Mesodermal cell (in vitro differentiated cells): ENCODE results near the gene SYCP2L. TPM values are rescaled to one million over a fixed set of nuclear protein-coding genes. Genes with fewer than 3 reads are reported as not detected.
"Not testable (repeated sequence)": the region's sequence is repeated elsewhere in the genome, so short reads cannot be mapped to it uniquely, and the experiment has no call there.

Experiments used
- H3K27ac ChIP-seq: 2 replicates; pipeline ENCODE4 v1.7.0; 2013; ENCODE audit warnings: mild to moderate bottlenecking, low read depth, low read length, moderate library complexity; ENCODE audit not compliant: severe bottlenecking
- H3K36me3 ChIP-seq: 2 replicates; pipeline ENCODE4 v1.7.1; 2013; ENCODE audit warnings: mild to moderate bottlenecking, low read length, moderate library complexity; ENCODE audit not compliant: control insufficient read depth, insufficient read depth
- H3K4me1 ChIP-seq: one replicate; pipeline ENCODE4 v1.7.1; 2013; ENCODE audit warnings: mild to moderate bottlenecking, low read length; ENCODE audit not compliant: insufficient read depth, control insufficient read depth, poor library complexity, severe bottlenecking
- H3K4me3 ChIP-seq: 2 replicates; pipeline ENCODE4 v1.7.0; 2013; ENCODE audit warnings: low read length, control low read depth, mild to moderate bottlenecking; ENCODE audit not compliant: insufficient read depth, poor library complexity, severe bottlenecking; ENCODE audit errors: extremely low read depth
- H3K9me3 ChIP-seq: 2 replicates; pipeline ENCODE4 v1.7.1; 2013; ENCODE audit warnings: mild to moderate bottlenecking, low read length, moderate library complexity; ENCODE audit not compliant: control insufficient read depth
- WGBS, 2 experiments: methylation state at CpG; one replicate each; pipeline ENCODE4 v1.1.5; 2013; ENCODE audit warnings: missing lambda C conversion rate in 2 of 2; ENCODE audit not compliant: insufficient coverage in 2 of 2; 5-methylcytosine and 5-hydroxymethylcytosine counted together
- polyA plus RNA-seq, 2 experiments: library from polyadenylated mRNA; stranded (reverse); fragments of 50-300 nt; gene quantifications; one replicate each; pipeline ENCODE4 v1.2.3, GENCODE V29; 2013

The SYCP2L gene
- polyA plus RNA-seq (2013, experiment 1 of 2), result 6.5 TPM
- 4.6 TPM for polyA plus RNA-seq (2013, experiment 2 of 2)

GRCh38 chr6:10886691-10887502, at the start of gene SYCP2L:
Gene SYCP2L, plus strand, starts transcription at chr6:10887052. Its CDS starts 75 bp downstream, at chr6:10887127.
- peaks cover 3% of the 10 kb centered on the region for H3K4me1 ChIP-seq
- peaks cover 3% of the 10 kb centered on the region for H3K36me3 ChIP-seq
- H3K27ac ChIP-seq, result peak within 1 kb of the TSS; percentile 84
- peak within 1 kb of the TSS; percentile 66 for H3K4me3 ChIP-seq
- WGBS, 2 experiments, result 1% methylated on average over 48 to 56 of the region's 58 CpGs
- no peaks in the 10 kb centered on the region for H3K9me3 ChIP-seq

GRCh38 chr6:10837622-10837994, 49.2 kb upstream of the SYCP2L start:
- WGBS, 2 experiments, result 0% methylated on average over 6 to 18 of the region's 22 CpGs
- Histone ChIP-seq H3K4me1 (peaks cover 4% of the 10 kb centered on the region), H3K9me3 (no peaks in the 10 kb centered on the region), H3K36me3 (no peaks in the 10 kb centered on the region), H3K4me3 (peak overlapping the region; percentile 62), H3K27ac (peak overlapping the region; percentile 89)

DNA sequence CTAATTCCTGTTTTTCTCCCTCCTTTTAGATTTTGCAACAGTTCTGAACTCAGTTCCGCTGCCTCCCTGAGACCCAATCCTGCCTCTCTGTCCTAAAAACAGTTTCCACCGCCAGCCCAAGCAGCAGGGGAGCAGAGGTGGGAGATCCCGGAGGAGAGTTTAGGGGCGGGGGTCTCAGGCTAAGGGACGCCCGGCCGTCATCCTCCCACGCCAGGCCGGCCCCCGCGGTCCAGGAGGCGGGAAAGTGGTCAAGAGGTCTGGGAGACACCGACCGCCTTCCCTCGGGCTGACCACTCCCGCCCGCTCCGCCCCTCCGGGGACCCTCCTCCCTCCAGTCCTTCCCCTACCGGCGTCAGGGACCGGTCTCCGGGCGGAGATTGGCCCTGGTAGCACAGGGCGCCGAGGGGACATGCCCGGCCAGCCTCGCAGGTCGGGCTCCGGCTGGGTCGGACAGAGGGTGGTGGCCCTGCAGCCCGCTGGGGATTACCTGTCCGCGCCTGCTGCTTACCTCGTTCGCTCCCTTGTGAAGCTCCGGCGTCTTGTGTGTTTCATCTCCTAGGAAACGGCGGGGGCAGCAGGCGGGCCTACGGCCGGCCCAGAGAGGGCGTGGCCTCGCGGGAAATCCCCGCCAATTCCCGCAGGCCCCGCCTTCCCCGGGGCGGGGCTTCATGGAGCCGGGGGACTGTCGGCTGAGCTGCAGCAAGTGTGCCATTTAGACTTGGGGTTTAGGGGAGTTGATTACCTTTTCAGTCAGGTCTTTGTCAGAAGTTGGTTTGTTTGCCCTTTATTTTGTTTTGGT, 48.7 kb upstream of the SYCP2L start, which contains the start of gene MAK:
Gene MAK (minus strand): TSS at position 545 of the 799 bp plus-strand sequence. CDS start 7,891 bp downstream, outside the sequence.
- WGBS, 2 experiments, result 0 to 1% methylated on average over 34 to 37 of the region's 53 CpGs
- Histone ChIP-seq H3K4me3 (peak within 1 kb of the TSS; percentile 62), H3K27ac (peak within 1 kb of the TSS; percentile 89), H3K4me1 (peaks cover 4% of the 10 kb centered on the region), H3K36me3 (no peaks in the 10 kb centered on the region), H3K9me3 (no peaks in the 10 kb centered on the region)

- Histone ChIP-seq H3K4me3 (peak overlapping the region; percentile 62), H3K36me3 (no peaks in the 10 kb centered on the region), H3K27ac (no peak overlapping the region), H3K9me3 (no peaks in the 10 kb centered on the region), H3K4me1 (peaks cover 4% of the 10 kb centered on the region)
- 80 to 83% methylated on average over 3 to 7 of the region's 8 CpGs for WGBS, 2 experiments
Observed at GRCh38 chr6:10838794-10839333, 48.0 kb upstream of the SYCP2L start.

DNA sequence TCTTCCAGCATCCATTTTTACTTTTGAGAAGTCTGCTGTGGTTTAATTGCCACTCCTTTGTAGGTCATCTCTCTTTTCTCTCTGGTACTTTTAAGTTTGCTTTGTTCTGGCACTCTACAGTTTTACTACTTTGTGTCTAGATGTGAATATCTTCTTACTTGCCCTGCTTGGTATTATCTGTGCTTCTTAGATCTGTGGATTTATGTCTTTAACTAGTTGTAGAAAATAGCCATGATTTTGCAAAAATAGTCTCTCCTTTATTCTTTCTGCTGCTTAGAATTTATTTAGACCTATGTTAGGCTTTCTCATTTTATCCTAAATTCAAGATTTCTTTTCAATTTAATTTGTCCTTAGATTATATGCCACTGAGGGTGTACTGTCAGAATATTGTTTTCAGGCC, 43.3 kb upstream of the SYCP2L start:
- H3K27ac ChIP-seq, result no peak overlapping the region
- no peaks in the 10 kb centered on the region for H3K36me3 ChIP-seq
- no peaks in the 10 kb centered on the region for H3K9me3 ChIP-seq
- H3K4me3 ChIP-seq, result no peak overlapping the region
- H3K4me1 ChIP-seq, result no peaks in the 10 kb centered on the region

DNA sequence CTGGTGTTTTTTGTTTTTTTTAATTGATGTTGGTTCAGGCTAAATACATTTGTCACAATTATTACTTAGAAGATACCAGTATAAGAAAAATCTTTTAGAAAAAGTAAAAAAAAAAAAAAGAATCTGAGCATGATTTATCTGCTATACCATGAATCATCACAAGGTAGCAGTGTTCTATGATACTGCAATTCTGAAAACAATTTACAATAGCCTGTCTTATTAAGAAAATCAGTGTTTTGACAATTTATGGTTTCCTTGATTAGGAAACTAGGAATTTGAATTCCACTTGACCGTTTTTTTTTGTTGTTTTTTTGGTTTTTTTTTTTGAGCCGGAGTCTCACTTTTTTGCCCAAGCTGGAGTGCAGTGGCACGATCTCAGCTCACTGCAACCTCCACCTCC, 39.2 kb upstream of the SYCP2L start:
- H3K27ac ChIP-seq, result no peak overlapping the region
- H3K4me3 ChIP-seq, result no peak overlapping the region
- no peaks in the 10 kb centered on the region for H3K36me3 ChIP-seq
- H3K9me3 ChIP-seq, result no peaks in the 10 kb centered on the region
- H3K4me1 ChIP-seq, result no peaks in the 10 kb centered on the region
- 83% methylated on average over 2 of the region's 3 CpGs; no CpG with 5 or more reads in 1 of the 2 experiments for WGBS, 2 experiments

DNA sequence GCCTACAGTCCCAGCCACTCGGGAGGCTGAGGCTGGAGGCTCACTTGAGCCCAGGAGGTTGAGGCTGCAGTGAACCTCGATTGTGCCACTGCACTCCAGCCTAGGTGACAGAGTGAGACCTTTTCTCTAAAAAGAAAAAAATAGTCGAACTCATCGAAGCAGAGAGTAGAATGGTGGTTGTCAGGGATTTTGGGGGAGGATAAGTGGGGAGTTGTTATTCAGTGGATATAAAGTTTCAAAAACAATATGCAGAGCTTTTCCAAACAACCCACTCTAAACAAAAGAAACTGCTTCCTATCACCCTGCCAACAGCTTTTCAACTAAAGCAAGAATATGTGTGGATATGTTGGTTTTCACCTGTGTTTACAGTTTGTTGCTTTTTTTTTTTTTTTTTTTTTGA, 37.0 kb upstream of the SYCP2L start:
- no peak overlapping the region for H3K27ac ChIP-seq

DNA sequence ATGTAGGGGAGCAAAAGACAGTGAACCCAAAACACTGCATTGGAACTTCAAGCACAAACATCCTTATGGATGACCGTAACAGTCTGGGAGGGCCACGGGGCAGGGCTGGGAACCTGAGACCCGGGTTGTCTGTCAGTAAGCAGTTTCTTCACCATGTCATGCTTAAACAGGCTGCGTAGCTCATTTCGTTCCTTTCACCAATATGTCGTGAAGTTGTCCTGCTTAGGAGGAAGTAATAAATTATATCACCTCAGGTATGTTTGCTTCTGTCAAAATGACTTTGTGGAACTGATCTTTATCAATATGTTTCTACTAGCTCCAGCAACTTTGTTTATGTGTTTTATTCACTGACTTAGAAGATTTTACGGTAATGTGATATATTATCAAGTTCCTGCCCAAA, 36.1 kb upstream of the SYCP2L start:
- Histone ChIP-seq H3K4me3 (no peak overlapping the region), H3K27ac (no peak overlapping the region), H3K36me3 (no peaks in the 10 kb centered on the region), H3K4me1 (no peaks in the 10 kb centered on the region), H3K9me3 (no peaks in the 10 kb centered on the region)
- WGBS, 2 experiments, result 93 to 95% methylated on average over 4 to 5 of the region's 7 CpGs

More for the DNA sequence above, 37.0 kb upstream of the SYCP2L start:
- WGBS, 2 experiments, result 79 to 94% methylated on average over 2 of the region's 4 CpGs
- no peaks in the 10 kb centered on the region for H3K36me3 ChIP-seq
- H3K9me3 ChIP-seq, result no peaks in the 10 kb centered on the region
- H3K4me3 ChIP-seq, result no peak overlapping the region
- no peaks in the 10 kb centered on the region for H3K4me1 ChIP-seq

- Histone ChIP-seq H3K4me1 (no peaks in the 10 kb centered on the region), H3K36me3 (no peaks in the 10 kb centered on the region), H3K9me3 (no peaks in the 10 kb centered on the region), H3K4me3 (no peak overlapping the region), H3K27ac (no peak overlapping the region)
- 88 to 91% methylated on average over 9 to 11 of the region's 11 CpGs for WGBS, 2 experiments
Observed at GRCh38 chr6:10852361-10852960, 34.4 kb upstream of the SYCP2L start.

DNA sequence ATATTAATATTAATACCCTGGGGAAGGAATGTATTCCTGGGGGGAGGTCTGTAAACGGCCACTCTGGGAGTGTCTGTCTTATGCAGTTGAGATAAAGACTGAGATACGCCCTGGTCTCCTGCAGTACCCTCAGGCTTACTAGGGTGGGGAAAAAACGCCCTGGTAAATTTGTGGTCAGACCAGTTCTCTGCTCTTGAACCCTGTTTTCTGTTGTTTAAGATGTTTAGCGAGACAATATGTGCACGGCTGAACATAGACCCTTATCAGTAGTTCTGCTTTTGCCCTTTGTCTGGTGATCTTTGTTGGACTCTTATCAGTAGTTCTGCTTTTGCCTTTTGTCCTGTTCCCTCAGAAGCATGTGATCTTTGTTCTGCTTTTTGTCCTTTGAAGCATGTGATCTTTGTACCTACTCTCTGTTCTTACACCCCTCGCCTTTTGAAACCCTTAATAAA, 33.0 kb upstream of the SYCP2L start:
- H3K4me1 ChIP-seq, H3K9me3 ChIP-seq, H3K27ac ChIP-seq, H3K36me3 ChIP-seq, H3K4me3 ChIP-seq: not testable (repeated sequence)
- WGBS, 2 experiments, result 85 to 86% methylated on average over 4 to 6 of the region's 6 CpGs
